GM18909 (cell line): ENCODE results near the gene RNF20.
"Not testable (repeated sequence)": the region's sequence is repeated elsewhere in the genome, so short reads cannot be mapped to it uniquely, and the experiment has no call there.

ENCODE experiments used
- ATAC-seq: cut with Tn5 transposase; IDR thresholded peaks from one replicate; pipeline ENCODE4 v1.9.1; 2021; ENCODE audit warnings: mild to moderate bottlenecking; ENCODE audit not compliant: unreplicated experiment, poor library complexity

Gene RNF20

DNA sequence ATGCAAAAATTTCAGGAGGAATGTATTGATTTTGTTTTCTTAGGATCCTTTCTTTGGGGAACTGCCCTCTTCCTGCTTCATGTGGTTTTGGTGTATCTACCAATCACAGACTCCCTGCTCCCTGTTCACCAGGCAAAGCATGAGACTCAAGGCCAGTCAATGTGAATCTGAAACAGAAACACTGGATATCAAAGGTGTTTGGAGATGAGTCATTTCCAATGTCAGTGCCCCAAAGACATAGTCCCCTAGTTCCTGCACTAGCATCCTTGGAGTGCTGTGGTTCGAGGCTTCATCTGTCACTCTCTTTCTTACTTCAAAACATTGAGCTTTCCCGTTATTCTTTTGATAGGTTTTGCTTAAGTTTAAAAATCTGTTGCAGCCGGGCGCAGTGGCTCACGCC, 53.0 kb downstream of the RNF20 start:
- peak; percentile 87 for ATAC-seq

DNA sequence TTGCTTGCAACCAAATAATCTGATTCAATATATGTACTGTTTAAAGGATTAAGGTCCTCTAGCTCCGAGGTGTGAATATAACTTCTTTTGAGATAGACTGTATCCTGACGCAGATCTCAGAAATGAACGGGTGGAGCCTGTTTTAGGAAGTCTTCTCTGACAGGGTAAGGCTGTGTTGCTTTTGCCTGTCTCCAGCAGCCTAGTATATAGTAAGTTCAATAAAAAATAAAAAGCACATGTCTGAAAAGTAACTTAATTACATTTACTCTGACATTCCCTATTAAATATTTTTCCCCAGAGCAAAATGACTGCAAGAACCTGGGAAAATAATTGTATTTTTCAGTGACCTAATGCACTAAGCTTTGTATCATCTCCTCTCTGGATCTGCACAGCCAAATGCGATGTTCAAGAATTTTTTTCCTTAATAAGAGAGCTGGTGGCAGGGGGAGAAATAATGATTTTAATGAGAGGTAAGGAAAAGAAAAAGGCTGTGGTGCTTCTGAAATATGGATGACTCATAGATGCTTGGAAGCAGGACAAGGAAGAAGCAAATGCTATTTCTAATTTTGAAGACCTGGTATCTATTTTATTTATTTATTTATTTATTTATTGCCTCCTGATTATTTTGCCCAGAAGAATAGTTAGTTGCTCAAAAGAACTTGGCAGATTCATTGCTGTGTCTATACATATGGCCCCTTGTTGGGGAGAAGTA, 53.8 kb downstream of the RNF20 start:
- no peak for ATAC-seq

DNA sequence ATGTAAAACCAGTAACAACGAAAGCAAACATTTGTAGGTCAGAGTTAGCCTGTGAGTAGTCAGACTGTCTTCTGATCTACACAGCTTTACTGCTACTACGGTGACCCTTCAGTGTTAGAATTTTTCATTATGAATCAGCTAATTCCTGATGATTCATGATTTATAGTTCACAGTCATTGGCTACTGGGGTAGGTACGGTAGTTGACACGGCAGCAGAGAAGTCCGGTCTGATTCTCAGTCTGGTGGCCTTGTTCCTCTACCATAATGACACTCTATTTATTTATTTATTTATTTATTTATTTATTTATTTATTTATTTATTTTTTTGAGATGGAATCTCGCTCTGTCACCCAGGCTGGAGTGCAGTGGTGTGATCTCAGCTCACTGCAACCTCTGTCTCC, 56.4 kb downstream of the RNF20 start:
- ATAC-seq = not testable (repeated sequence)

DNA sequence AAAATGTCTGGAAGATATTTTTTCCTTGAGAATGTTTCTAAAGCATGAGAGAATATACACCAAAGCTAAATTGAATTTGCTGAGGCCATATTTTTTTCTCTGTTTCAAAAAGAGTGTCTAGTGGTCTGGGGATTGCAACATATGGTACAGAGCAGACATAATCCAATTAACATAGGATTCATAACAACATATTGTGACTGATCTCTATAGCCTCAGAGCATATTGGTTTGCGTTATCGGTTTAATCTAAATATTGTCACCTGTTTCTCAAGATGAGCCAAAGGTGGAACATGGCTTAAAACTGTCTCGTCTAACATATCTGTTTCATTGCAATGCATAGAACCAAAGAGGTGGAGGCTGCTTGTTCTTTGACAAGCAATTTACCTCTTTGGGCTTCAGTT, 57.2 kb downstream of the RNF20 start:
- no peak for ATAC-seq

DNA sequence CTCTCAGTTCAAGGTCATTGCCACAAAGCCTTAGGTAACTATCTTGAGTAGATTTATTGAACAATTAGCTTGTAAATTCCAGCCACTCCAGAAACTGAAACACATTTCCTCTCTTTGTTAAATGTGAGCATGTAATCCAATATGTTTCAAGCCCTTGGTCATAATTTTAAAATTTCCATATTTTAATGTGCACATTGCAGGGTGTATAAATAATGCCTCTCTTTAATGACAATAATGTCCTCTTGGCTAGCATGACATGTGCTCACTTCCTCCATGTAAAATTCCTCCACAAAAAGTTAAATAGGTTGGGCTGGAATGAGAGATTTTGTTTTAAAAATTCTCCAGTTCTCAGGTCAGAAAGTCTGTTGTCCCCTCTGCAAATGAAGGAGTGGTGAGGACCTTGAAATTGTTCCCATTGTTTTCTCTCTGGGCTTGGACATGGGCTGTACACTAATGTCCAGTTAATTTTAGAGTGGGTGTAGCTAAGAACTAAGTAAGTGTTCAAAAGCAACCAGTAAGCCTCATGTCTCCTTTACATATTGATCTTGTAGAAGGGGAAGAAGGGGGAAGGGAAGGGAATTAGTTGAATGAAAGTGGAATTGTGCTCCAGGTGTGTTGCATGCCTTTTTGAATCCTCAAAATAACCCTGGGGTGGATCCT, 58.3 kb downstream of the RNF20 start:
- no peak for ATAC-seq

DNA sequence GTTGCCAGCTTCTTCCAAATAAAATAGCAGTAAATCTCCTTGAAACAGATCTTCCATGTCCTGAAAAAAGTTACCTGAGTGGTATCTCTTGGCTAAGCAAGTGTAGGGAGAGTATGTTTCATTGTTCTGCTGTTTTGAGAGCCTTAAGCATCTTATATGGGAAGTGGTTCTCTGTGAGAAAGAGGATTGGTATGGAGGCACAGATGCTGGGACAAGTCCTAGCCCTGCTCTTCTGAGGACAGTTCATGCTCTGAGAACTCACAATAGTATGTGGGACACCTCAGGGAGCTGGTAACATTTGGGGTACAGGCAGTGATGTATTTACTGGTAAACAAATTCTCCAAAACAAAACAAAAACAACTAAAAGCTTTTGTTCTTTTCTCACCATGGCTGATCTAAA, 59.1 kb downstream of the RNF20 start:
- no peak for ATAC-seq

DNA sequence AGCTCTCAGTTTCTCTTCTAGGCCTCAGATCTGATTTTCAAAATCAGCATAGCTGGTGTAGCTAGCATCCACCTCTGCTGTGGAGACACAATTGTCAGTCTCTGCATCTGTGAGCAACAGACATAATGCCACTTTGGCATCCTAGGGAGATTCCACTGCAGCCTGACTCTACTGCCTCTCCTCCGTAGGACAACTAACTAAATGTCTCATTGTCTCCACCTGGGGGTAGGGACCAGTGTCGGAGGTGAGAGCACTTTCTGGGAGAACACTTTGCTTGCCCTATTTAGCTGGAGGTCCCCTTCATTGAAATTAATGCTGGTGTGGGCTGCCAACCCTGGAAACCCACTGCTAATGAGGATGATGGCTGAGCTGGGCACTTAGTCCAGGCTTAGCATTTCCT, 59.7 kb downstream of the RNF20 start:
- no peak for ATAC-seq

DNA sequence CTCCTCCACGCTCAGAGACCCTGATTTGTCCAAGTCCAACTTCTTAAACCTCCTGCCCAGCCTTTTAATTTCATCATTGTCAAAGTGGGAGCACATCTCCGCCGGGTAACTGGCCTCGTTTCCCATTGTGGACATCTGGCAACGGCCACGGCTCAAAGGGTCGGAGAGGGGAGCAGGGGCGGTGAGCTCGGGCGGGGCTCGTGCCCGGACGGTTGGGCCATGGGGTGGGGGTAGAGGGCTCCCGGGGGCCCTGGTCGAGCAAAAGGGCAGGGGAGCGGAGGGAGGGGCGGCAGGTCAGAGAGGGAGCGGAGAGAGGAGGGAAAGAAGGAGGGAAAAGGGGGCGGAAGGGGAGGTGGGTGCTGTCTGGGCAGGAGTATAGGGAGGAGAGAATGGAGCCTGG, 61.1 kb downstream of the RNF20 start, which contains the start of gene PPP3R2:
Gene PPP3R2 (minus strand): TSS at position 174 of the 400 bp plus-strand sequence. CDS start 48 bp downstream, at position 126.
- ATAC-seq = no peak

DNA sequence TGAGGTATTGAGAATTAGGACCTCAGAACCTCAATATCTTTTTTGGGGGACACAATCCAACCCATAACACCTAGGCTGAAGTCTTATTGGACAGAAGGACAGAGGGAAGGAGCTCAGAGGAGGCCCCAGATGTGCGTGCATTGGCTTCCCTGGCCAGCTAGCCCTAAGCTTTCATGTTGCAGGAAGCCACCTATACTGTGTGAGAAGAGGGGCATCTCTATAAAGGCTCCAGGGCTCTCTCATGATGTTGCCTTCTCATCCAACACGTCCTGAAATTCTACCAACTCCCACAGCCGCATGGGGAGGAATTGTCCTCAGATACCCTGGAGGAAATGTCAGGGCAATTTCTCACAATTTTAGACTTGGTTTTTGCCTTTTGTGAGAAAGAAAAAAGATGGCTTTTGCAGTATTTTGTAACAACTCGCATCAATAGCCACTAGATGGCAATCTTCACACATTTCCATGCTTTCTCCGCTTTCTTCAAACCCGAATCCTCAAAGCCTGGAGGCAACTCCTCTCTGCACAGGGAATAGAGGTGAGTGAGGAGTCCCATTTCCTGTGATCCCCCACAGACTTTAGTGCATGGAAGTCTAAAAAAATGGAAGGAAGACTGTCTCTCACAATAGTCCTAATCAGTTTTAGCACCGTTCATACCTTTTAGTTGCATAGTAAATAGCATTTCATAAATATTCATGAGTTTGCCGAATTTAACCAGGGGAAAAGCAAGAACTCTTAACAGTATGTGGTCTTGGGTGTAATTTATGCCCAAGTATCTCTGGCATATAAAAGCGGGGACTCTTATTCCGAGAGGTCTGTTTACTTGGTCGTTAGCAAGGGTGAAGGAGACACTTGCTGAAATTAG, 68.5 kb downstream of the RNF20 start:
- peak; percentile 53 for ATAC-seq

DNA sequence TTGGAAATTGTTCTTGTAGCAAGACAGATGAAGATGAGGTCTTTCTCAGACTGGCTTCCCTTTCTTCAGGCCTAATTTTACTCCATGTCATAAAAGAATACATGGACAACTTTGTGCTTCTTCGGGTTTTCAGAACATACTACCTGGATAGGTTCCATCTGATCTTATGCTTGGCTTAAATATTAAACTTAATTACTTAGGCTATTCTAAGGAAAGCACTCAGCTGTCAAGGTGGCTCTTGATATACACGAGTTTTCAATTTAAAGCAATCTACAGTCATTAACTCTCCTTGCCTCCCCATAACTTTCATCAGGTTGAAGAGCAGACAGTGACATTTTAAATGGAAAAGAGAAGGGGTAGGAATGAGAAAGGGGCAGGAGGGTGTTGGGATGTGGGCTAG, 70.6 kb downstream of the RNF20 start:
- no peak for ATAC-seq

DNA sequence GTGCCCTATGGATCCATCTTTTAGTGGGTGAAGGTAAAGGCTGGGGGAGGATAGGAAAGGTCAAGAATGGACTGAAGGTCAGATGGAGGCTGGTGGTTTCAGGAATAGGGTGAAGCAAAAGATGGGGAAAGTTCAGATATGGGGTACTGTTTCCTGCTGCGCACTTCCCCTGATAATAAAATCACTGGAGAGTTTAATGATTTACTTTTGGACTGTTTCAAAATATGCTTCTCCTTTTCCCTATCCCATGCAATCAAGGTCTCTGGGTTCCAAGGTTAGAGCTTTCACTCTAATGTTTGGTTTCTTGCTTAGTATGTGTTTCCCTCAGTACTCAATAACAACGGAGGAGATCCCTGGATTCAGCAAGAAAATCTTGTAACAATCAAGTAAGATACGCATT, 71.9 kb downstream of the RNF20 start:
- no peak for ATAC-seq
